ENCODE results near the gene RAB6A. TPM values are rescaled to one million over a fixed set of nuclear protein-coding genes. Genes with fewer than 3 reads are reported as not detected.

RAB6A gene
- total RNA-seq, 1 experiment from 2014 or later: 76.3 TPM

Other genes with a start within 250 kb of the RAB6A start
- 8.4 and 12.9 TPM in 2 replicates for gene FAM168A, start 163.0 kb downstream of the RAB6A start, total RNA-seq (2014; rRNA removed; shearing (Covaris generic); ENCODE audit: low replicate concordance)
- gene PLEKHB1, start 114.5 kb downstream of the RAB6A start, total RNA-seq (2014; rRNA removed; shearing (Covaris generic); ENCODE audit: low replicate concordance): 3.1 and 6.0 TPM in 2 replicates
- 41.6 and 69.3 TPM in 2 replicates for gene MRPL48, start 26.8 kb upstream of the RAB6A start, total RNA-seq (2014; rRNA removed; shearing (Covaris generic); ENCODE audit: low replicate concordance)
- gene COA4, start 115.8 kb upstream of the RAB6A start, total RNA-seq (2014; rRNA removed; shearing (Covaris generic); ENCODE audit: low replicate concordance): 134 and 207 TPM in 2 replicates
- 24.1 and 36.0 TPM in 2 replicates for gene PAAF1, start 115.9 kb upstream of the RAB6A start, total RNA-seq (2014; rRNA removed; shearing (Covaris generic); ENCODE audit: low replicate concordance)
- gene DNAJB13, start 190.0 kb upstream of the RAB6A start, total RNA-seq (2014; rRNA removed; shearing (Covaris generic); ENCODE audit: low replicate concordance): 0.22 TPM in 1 of 2 replicates, not detected in the other
- gene UCP2, start 221.8 kb upstream of the RAB6A start, total RNA-seq (2014; rRNA removed; shearing (Covaris generic); ENCODE audit: low replicate concordance): 189 and 274 TPM in 2 replicates
- 3.0 and 4.0 TPM in 2 replicates for gene UCP3, start 248.0 kb upstream of the RAB6A start, total RNA-seq (2014; rRNA removed; shearing (Covaris generic); ENCODE audit: low replicate concordance)